GM19099 (cell line): ENCODE data around the gene LAMC1.

Experiments
- POLR2A ChIP-seq: IDR thresholded peaks from 3 replicates; pipeline ENCODE4 v1.6.1; 2011; ENCODE audit warnings: low read depth; ENCODE audit not compliant: insufficient read length; ENCODE audit errors: extremely low read depth

Gene LAMC1

GRCh38 chr1:183023146-183023600 is at the start of gene LAMC1:
TSS of gene LAMC1 (plus strand) at chr1:183023420. CDS start at chr1:183023717, 297 bp downstream.
- no peak for TF ChIP-seq POLR2A

GRCh38 chr1:182974506-182975191 is 48.6 kb upstream of the LAMC1 start:
- TF ChIP-seq POLR2A: no peak

GRCh38 chr1:182977480-182977879 is 45.7 kb upstream of the LAMC1 start:
- no peak for TF ChIP-seq POLR2A

DNA sequence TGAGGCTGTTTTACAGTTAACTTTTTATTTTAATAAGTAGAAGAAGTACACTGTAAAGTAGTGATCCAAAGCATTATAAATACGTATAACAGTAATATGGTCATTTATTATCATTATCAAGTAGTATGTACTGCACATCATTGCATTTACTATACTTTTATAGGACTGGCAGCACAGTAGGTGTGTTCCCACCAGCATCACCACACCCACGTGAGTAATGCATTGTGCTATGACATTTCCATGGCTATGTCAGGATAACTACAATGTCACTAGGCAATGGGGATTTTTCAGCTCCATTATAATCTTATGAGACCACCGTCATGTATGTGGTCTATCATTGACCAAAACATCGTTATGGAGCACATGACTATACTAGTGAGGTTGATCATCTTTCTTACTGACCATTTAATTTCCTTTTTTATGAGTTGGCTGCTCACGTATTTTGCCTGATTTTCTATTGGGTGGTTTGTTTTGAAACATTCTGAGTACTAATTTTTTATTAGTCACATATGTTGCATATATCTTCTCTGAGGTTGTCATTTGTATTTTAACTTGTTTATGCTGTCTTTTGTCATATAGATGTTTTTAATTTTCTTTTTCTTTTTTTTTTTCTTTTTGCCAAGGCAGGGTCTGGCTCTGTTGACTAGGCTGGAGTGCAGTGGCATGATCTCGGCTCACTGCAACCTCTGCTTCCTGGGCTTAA is 44.9 kb upstream of the LAMC1 start:
- no peak for TF ChIP-seq POLR2A

DNA sequence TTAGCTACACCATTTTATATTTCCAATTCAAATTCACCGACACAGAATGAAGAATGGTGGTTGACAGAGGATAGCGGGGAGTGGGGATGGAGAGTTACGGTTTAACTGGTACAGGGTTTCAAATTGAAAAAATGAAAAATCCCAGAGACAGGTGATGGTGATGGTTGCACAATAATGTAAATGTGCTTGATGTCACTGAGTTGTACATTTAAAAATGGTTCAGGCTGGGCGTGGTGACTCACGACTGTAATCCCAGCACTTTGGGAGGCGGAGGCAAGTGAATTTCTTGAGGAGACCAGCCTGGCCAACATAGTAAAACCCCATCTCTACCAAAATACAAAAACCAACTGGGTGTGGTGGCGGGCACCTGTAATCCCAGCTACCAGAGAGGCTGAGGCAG is 39.1 kb upstream of the LAMC1 start:
- TF ChIP-seq POLR2A: no peak

- no peak for TF ChIP-seq POLR2A
Observed at GRCh38 chr1:182984621-182985020, 38.6 kb upstream of the LAMC1 start.

DNA sequence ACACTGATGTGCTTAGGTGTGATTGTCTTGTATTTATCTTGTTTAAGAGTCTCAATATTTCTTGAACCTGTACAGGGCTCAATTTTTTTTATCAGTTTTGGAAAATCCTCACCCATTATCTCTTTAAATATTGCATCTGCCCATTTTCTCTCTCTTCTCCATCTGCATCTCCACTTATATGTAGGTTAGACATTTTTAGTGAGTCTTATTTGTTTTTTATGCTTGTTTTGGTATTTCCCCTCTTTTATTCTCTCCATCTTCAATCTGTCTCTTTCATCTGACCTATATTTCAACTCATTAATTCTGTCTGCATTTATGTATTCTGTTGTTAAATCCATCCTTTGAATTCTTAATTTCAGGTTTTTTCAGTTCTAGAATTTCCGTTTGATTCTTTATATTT is 37.3 kb upstream of the LAMC1 start:
- no peak for TF ChIP-seq POLR2A

DNA sequence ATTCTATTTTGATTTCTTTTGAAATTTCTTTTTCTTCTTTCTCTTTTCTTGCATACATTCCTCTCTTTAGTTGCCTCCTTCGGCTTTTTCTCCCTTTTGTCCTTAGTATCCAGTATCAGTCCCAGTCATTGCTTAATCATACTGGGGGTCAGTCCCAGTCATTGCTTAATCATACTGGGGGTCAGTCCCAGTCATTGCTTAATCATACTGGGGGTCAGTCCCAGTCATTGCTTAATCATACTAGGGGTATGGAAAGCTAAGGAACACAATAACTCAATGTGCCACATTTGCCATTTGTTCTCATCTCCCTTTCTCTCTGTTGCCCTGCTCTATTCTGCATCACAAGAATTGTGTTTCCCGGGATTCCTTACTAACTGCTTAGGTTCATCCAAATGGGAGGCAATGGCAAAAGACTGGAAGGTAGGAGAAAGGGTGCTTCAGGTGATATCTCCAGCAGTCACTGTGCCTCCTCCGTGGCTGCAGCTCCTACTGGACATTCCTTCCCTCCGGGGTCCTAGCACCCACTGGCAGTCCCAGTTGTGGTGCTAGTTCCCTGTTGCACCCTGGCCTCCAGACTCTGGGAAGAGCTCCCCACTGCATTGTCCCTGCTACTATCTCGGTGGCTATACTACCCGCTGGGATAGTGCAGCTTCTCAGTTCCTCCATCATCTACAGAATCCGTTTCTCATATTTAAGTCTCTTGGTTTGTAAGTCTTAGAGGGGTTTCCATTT is 32.6 kb upstream of the LAMC1 start:
- no peak for TF ChIP-seq POLR2A

DNA sequence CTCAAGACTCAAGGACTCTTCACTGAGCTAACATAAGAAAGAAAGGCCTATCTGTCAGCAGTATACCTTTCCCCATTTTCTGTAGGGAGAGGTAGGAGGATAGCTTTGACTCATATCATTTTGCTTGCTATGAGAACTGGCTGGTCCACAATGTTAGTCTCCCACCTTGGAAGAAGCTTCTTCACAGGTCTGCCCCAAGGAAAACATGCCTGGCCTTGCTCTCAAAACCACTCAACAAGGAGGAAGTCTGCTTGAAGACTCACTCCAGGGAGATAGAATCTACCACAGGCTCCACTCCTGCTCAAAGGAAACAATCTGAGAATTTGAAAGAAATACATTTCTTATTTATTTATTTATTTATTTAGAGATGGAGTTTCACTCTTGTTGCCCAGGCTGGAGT is 29.5 kb upstream of the LAMC1 start:
- TF ChIP-seq POLR2A: no peak

DNA sequence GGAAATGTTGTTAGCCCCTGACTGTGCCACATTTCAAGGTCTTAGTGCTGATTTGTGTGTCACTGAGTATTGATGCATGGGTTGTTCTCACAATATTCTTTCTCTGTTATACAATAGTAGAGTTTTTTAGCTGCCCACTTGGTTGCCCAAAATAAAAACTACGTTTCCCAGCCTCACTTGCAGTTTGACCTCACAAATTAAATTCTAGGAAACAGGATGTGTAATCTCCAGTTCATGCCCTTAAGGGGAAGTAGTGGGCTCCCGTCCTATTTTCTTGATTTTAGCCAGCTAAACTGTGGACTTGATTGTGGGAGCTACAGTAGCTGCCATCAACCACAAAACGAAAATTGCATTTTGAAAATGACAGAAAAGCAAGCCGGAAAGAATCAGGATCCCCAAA is 27.3 kb upstream of the LAMC1 start:
- TF ChIP-seq POLR2A: no peak

DNA sequence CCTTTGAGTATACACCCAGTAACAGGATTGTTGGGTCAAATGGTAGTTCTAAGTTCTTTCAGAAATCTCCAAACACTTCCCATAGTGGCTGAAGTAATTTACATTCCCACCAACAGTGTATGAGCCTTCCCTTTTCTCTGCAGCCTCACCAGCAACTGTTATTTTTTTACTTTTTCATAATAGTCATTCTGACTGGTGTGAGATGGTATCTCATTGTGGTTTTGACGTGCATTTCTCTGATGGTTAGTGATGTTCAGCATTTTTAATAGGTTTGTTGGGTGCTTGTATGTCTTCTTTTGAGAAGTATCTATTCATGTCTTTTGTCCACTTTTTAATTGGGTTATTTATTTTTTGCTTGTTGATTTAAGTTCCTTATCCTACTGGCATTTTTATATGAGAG is 26.4 kb upstream of the LAMC1 start:
- no peak for TF ChIP-seq POLR2A

- TF ChIP-seq POLR2A: no peak
Observed at GRCh38 chr1:182998482-182998881, 24.7 kb upstream of the LAMC1 start.

GRCh38 chr1:183000167-183000962 is 22.9 kb upstream of the LAMC1 start:
- no peak for TF ChIP-seq POLR2A

DNA sequence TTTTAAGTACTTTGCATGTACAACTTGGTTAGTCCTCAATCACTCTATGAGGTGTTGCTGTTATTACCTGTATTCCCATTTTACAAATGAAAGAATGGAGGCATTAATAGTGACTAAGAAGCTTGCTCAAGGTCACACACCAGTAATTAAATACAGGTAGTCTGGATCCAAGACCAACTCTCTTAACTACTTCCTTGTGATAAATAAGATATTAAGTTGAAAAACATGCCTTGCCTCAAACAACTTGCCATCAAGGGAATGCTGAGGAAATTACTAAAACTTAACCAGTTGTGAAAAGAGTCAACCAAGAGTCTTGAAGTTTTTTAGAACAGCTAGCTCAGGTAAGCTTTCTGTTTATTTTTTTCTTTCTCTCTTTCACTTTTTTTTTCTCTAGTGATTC is 21.0 kb upstream of the LAMC1 start:
- no peak for TF ChIP-seq POLR2A

- TF ChIP-seq POLR2A: no peak
Observed at GRCh38 chr1:183002797-183003196, 20.4 kb upstream of the LAMC1 start.
